RWPE1 (cell line): ENCODE results near the gene B4GALT7.
"Not testable (repeated sequence)": the region's sequence is repeated elsewhere in the genome, so short reads cannot be mapped to it uniquely, and the experiment has no call there.

Source experiments
- CTCF ChIA-PET: fragments of 350-600 bp; sonication (Branson Sonifier 250); formaldehyde crosslinking; extraction: SDS; loops from one replicate; lab custom pipeline; 2021; lab: Yijun Ruan, JAX
- POLR2A ChIA-PET: fragments of 400-600 bp; formaldehyde crosslinking; extraction: SDS; loops from one replicate; lab custom pipeline; 2020; ENCODE audit warnings: antibody characterized with exemption; ENCODE audit not compliant: low non-redundant PET; lab: Yijun Ruan, JAX
- DNase-seq: peaks from one replicate; pipeline ENCODE4 v3.0.0; 2012; ENCODE audit warnings: low spot score
- H3K27ac ChIP-seq: fragments of 450-650 bp; 2 replicates; pipeline ENCODE4 v1.5.1; 2017
- CTCF ChIP-seq: fragments of 450-650 bp; conservative IDR thresholded peaks from 2 replicates; pipeline ENCODE4 v1.5.1; 2017; ENCODE audit warnings: low read depth, mild to moderate bottlenecking

Gene B4GALT7

GRCh38 chr5:177555665-177556064, 44.3 kb upstream of the B4GALT7 start:
- no peak for TF ChIP-seq CTCF
- H3K27ac ChIP-seq: no peak overlapping the region
- DNase-seq: no peak
- ChIA-PET POLR2A (no interaction called here), CTCF (interaction anchor here (0.6 kb wide), 2 partner anchors 11 to 49 kb away, joined by 3 to 4 read pairs; no protein-coding TSS in a partner anchor)

- no peak for TF ChIP-seq CTCF
- no peak for DNase-seq
- H3K27ac ChIP-seq: peak overlapping the region; percentile 56
- CTCF ChIA-PET: interaction anchor here (0.6 kb wide), 1 partner anchor 36 kb away, joined by 4 read pairs; no protein-coding TSS in a partner anchor
- POLR2A ChIA-PET: no interaction called here
Observed at GRCh38 chr5:177557041-177557647, 42.8 kb upstream of the B4GALT7 start.

GRCh38 chr5:177557796-177558195, 42.1 kb upstream of the B4GALT7 start:
- no peak for DNase-seq
- CTCF ChIA-PET: interaction anchor here (0.6 kb wide), 1 partner anchor 35 kb away, joined by 4 read pairs; no protein-coding TSS in a partner anchor
- TF ChIP-seq CTCF: no peak

GRCh38 chr5:177559446-177559941, 40.4 kb upstream of the B4GALT7 start:
- DNase-seq, H3K27ac ChIP-seq, CTCF ChIA-PET, POLR2A ChIA-PET: not testable (repeated sequence)

More at GRCh38 chr5:177557796-177558195, 42.1 kb upstream of the B4GALT7 start:
- no peak overlapping the region for H3K27ac ChIP-seq
- POLR2A ChIA-PET: no interaction called here

GRCh38 chr5:177565046-177565445, 34.9 kb upstream of the B4GALT7 start:
- ChIA-PET CTCF (no interaction called here), POLR2A (no interaction called here)
- no peak for TF ChIP-seq CTCF
- no peak for DNase-seq
- H3K27ac ChIP-seq: no peak overlapping the region

GRCh38 chr5:177568326-177568725, 31.6 kb upstream of the B4GALT7 start:
- ChIA-PET CTCF (interaction anchor here (0.7 kb wide), 1 partner anchor 31 kb away, joined by 4 read pairs; no protein-coding TSS in a partner anchor), POLR2A (no interaction called here)
- DNase-seq: no peak
- no peak overlapping the region for H3K27ac ChIP-seq
- no peak for TF ChIP-seq CTCF

GRCh38 chr5:177569894-177570293, 30.0 kb upstream of the B4GALT7 start:
- DNase-seq: no peak
- ChIA-PET POLR2A (no interaction called here), CTCF (no interaction called here)
- no peak overlapping the region for H3K27ac ChIP-seq
- no peak for TF ChIP-seq CTCF
